ENCODE results near the gene ADGRD1. TPM values are rescaled to one million over a fixed set of nuclear protein-coding genes. Genes with fewer than 3 reads are reported as not detected.

ADGRD1 gene
- total and polyA plus RNA-seq, 2 of the 8 experiments (the other 6 are each of a cell fraction or from before 2014, with no cell fraction given): 0.36 to 0.48 TPM

DNA sequence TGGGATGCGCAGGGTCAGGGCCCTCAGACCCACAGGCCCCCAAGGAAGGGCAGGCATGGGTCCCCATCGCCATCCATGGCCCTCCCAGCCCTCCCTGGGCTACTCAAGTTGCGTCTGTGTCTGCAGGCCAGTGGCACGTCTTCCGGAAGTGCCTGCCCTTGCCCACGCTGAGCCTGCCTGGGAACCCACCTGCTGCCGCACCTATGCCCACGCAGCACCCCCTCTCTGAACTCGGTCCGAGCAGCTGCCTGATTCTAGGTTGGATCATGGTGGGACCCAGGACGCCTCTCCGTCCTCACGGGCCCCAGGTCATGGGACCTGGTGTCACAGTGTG, 182.8 kb downstream of the ADGRD1 start:
- no peak overlapping the region for H2AFZ ChIP-seq (ENCODE audit: low read length)
- H2BK120ac ChIP-seq (replicated peaks; ENCODE audit: low read depth, low read length): no peak overlapping the region
- no peak overlapping the region for H3K4ac ChIP-seq (replicated peaks; ENCODE audit: insufficient read length, low read depth, low read length)
- H3K4me2 ChIP-seq (ENCODE audit: insufficient read depth in 1 of 2, low read depth in 2 of 2, low read length in 2 of 2): no peak overlapping the region
- no peak overlapping the region for H2BK12ac ChIP-seq (ENCODE audit: low read depth, low read length)
- no peak overlapping the region for H4K8ac ChIP-seq (ENCODE audit: extremely low read depth, insufficient read depth, low read length)
- H3K9me3 ChIP-seq (ENCODE audit: insufficient read depth in 2 of 2, low read depth in 1 of 2, low read length in 1 of 2): no peaks in the 10 kb centered on the region
- DNase-seq (ENCODE audit: low read depth in 1 of 2, low spot score in 2 of 2): no peak
- WGBS, 2 experiments (ENCODE audit: extremely low coverage in 1 of 2, insufficient coverage in 1 of 2, insufficient read length in 1 of 2, insufficient replicate concordance in 2 of 2, low coverage in 1 of 2, low lambda C conversion rate in 2 of 2, missing lambda C conversion rate in 1 of 2): 91% methylated on average over 10 of the region's 13 CpGs; no CpG with 5 or more reads in 1 of the 2 experiments
- peaks cover 0 to 5% (median 2%) of the 10 kb centered on the region in 4 experiments; a peak in 1 of 7 replicates for H3K4me1 ChIP-seq (replicated peaks in 1 of 4; ENCODE audit: control insufficient read depth in 3 of 4, insufficient read depth in 4 of 4, low read length in 3 of 4)
- no peaks in the 10 kb centered on the region for H3K79me2 ChIP-seq (ENCODE audit: control insufficient read depth in 1 of 2, insufficient read depth in 2 of 2, low read length in 2 of 2)
- H3K18ac ChIP-seq (ENCODE audit: extremely low read depth, low read length): no peak overlapping the region
- no peak overlapping the region for H3K4me3 ChIP-seq (ENCODE audit: extremely low read depth in 1 of 4, insufficient read depth in 2 of 4, low read depth in 3 of 4, low read length in 4 of 4)
- ChIA-PET CTCF (ENCODE audit: partially characterized antibody) (interaction anchor here (2.0 to 9.6 kb wide), 2 partner anchors 19 to 31 kb away, joined by 7 to 196 read pairs; no protein-coding TSS in a partner anchor), POLR2A (ENCODE audit: partially characterized antibody) (no interaction called here)
- H3K9ac ChIP-seq (replicated peaks in 1 of 4; ENCODE audit: extremely low read depth in 1 of 4, low read depth in 3 of 4, low read length in 3 of 4): no peak overlapping the region
- H3K27me3 ChIP-seq (replicated peaks in 1 of 4; ENCODE audit: control insufficient read depth in 3 of 4, extremely low read depth in 1 of 4, insufficient read depth in 3 of 4, low read length in 3 of 4): no peaks in the 10 kb centered on the region; a peak in 2 of 7 replicates
- H2BK20ac ChIP-seq (ENCODE audit: low read length): no peak overlapping the region
- no peak overlapping the region for H3K56ac ChIP-seq (replicated peaks; ENCODE audit: insufficient read length, low read depth, low read length)
- no peaks in the 10 kb centered on the region; the same call in 1 of the 2 replicates for H3K23me2 ChIP-seq (ENCODE audit: low read depth, low read length)
- no peak overlapping the region for H2BK15ac ChIP-seq (ENCODE audit: low read length)
- no peak overlapping the region for H4K5ac ChIP-seq (ENCODE audit: insufficient read length, low read depth, low read length)
- H2BK5ac ChIP-seq (ENCODE audit: low read depth, low read length): no peak overlapping the region
- no peak overlapping the region for H2AK5ac ChIP-seq (ENCODE audit: low read depth, low read length)
- H3K27ac ChIP-seq (ENCODE audit: low read depth, low read length): no peak overlapping the region
- H4K20me1 ChIP-seq (replicated peaks in 1 of 2; ENCODE audit: control insufficient read depth in 1 of 2, insufficient read depth in 2 of 2, low read length in 2 of 2): no peaks in the 10 kb centered on the region
- no peak overlapping the region for H3K23ac ChIP-seq (ENCODE audit: insufficient read length)
- no peaks in the 10 kb centered on the region for H3K36me3 ChIP-seq (ENCODE audit: control insufficient read depth in 2 of 4, insufficient read depth in 4 of 4, low read length in 3 of 4)
- H3K14ac ChIP-seq (ENCODE audit: insufficient read length): no peak overlapping the region
- no peaks in the 10 kb centered on the region for H3K79me1 ChIP-seq (ENCODE audit: low read depth, low read length)
- no peak overlapping the region for H4K91ac ChIP-seq (replicated peaks; ENCODE audit: insufficient read length, low read length)
- FAIRE-seq: no peak
- TF ChIP-seq POU5F1 (IDR thresholded peaks at IDR 0.05; ENCODE audit: low read depth, low read length): no peak
- no peak for TF ChIP-seq CTBP2 (IDR thresholded peaks at IDR 0.05; ENCODE audit: borderline replicate concordance, insufficient read depth, insufficient read length, low read length)
- no peak for TF ChIP-seq JUN (IDR thresholded peaks at IDR 0.05; ENCODE audit: low read depth, low read length)
- TF ChIP-seq RNF2 (IDR thresholded peaks at IDR 0.05; ENCODE audit: borderline replicate concordance, low read depth, low read length, missing control alignments, poor library complexity, severe bottlenecking): no peak
- TF ChIP-seq, protein P1, sequence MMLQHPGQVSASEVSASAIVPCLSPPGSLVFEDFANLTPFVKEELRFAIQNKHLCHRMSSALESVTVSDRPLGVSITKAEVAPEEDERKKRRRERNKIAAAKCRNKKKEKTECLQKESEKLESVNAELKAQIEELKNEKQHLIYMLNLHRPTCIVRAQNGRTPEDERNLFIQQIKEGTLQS (IDR thresholded peaks at IDR 0.05; ENCODE audit: insufficient read depth, low read depth, low read length): no peak
- no peak for TF ChIP-seq SUZ12 (IDR thresholded peaks at IDR 0.05; ENCODE audit: low read length)
- TF ChIP-seq GTF2F1 (IDR thresholded peaks at IDR 0.05; ENCODE audit: borderline replicate concordance, low read depth, low read length): no peak
- TF ChIP-seq FOSL1 (IDR thresholded peaks at IDR 0.05; ENCODE audit: insufficient read depth, low read depth, low read length): no peak
- no peak for TF ChIP-seq RFX5 (IDR thresholded peaks at IDR 0.05; ENCODE audit: borderline replicate concordance, low read depth, low read length)
- no peak for TF ChIP-seq SIX5 (IDR thresholded peaks at IDR 0.05; ENCODE audit: low read depth, low read length)
- no peak for TF ChIP-seq SIN3A (conservative IDR thresholded peaks at IDR 0.05 in 1 of 2, IDR thresholded peaks at IDR 0.05 in 1 of 2; ENCODE audit: low read depth in 1 of 2, low read length in 2 of 2)
- no peak for TF ChIP-seq TCF12 (IDR thresholded peaks at IDR 0.05; ENCODE audit: low read depth, low read length)
- TF ChIP-seq EP300 (IDR thresholded peaks at IDR 0.05; ENCODE audit: borderline replicate concordance in 1 of 2, low read depth in 2 of 2, low read length in 2 of 2): no peak

All from H1 (cell line).